ENCODE data around the gene CCDC137. TPM values are rescaled to one million over a fixed set of nuclear protein-coding genes. Genes with fewer than 3 reads are reported as not detected.

CCDC137 gene
- polyA plus RNA-seq, 3 donors, result 2.4 to 8.8 (median 3.6) TPM

- no peak for TF ChIP-seq CTCF (IDR thresholded peaks at IDR 0.05)
- intact Hi-C loops (cut with micrococcal nuclease), result no loop called here
- no peak overlapping the region for H3K4me3 ChIP-seq (replicated peaks in 1 of 3; ENCODE audit: low read depth in 2 of 3, low read length in 3 of 3)
- H3K4me1 ChIP-seq (ENCODE audit: control insufficient read depth in 1 of 2, insufficient read depth in 2 of 2, low read length in 2 of 2), result peaks cover 11 to 13% of the 10 kb centered on the region in 2 donors
- peak overlapping the region in 2 of 7 donors; percentile 42 to 69 for H3K27ac Mint-ChIP-seq
- no peaks in the 10 kb centered on the region for H3K27me3 Mint-ChIP-seq (ENCODE audit: low read depth in 3 of 3)
- peaks cover 63% of the 10 kb centered on the region for H4K20me1 ChIP-seq (ENCODE audit: insufficient read depth, low read length)
- no peak overlapping the region for H3K27ac ChIP-seq (ENCODE audit: low read depth in 1 of 2, low read length in 2 of 2)
- H3K79me2 ChIP-seq (ENCODE audit: insufficient read depth, low read length), result peaks cover 68% of the 10 kb centered on the region
- no peak overlapping the region for H3K9ac ChIP-seq (ENCODE audit: insufficient read depth, low read length, poor library complexity, severe bottlenecking)
- H3K9me3 ChIP-seq (replicated peaks in 1 of 2; ENCODE audit: control insufficient read depth in 1 of 2, insufficient read depth in 1 of 2, low read length in 2 of 2), result no peaks in the 10 kb centered on the region
- no peak overlapping the region for H2AFZ ChIP-seq (ENCODE audit: insufficient read depth, low read depth, low read length, poor library complexity, severe bottlenecking)
- no peak overlapping the region for H3K4me2 ChIP-seq (replicated peaks; ENCODE audit: extremely low read depth, low read length, poor library complexity, severe bottlenecking)
- H3K9me3 Mint-ChIP-seq, result no peaks in the 10 kb centered on the region
- H3K27me3 ChIP-seq (ENCODE audit: control insufficient read depth in 2 of 2, insufficient read depth in 2 of 2, low read length in 2 of 2), result no peaks in the 10 kb centered on the region
- H3K36me3 ChIP-seq (replicated peaks in 1 of 2; ENCODE audit: control insufficient read depth in 1 of 2, insufficient read depth in 2 of 2, low read length in 2 of 2), result peaks cover 28 to 43% of the 10 kb centered on the region in 2 donors
- DNase-seq, result no peak
- 68% methylated on average over 2 of the region's 7 CpGs for WGBS (ENCODE audit: insufficient coverage)
- peaks cover 18% of the 10 kb centered on the region for H3K4me1 Mint-ChIP-seq
- H3K4me3 Mint-ChIP-seq, result no peak overlapping the region
- H3K36me3 Mint-ChIP-seq, result peaks cover 37 to 46% of the 10 kb centered on the region in 2 donors
Observed at GRCh38 chr17:81631482-81631881, 35.1 kb upstream of the CCDC137 start.

GRCh38 chr17:81635431-81635830 is 31.1 kb upstream of the CCDC137 start:
- Mint-ChIP-seq H3K4me1 (peaks cover 24% of the 10 kb centered on the region), H3K27ac (peak overlapping the region in 1 of 7 donors; percentile 88), H3K27me3 (ENCODE audit: low read depth in 3 of 3) (peaks cover 0 to 6% (median 0%) of the 10 kb centered on the region in 3 donors), H3K9me3 (no peaks in the 10 kb centered on the region), H3K36me3 (peaks cover 5 to 7% of the 10 kb centered on the region in 2 donors), H3K4me3 (peak overlapping the region in 1 of 2 donors; percentile 97)
- Histone ChIP-seq H3K9me3 (replicated peaks in 1 of 2; ENCODE audit: control insufficient read depth in 1 of 2, insufficient read depth in 1 of 2, low read length in 2 of 2) (no peaks in the 10 kb centered on the region), H3K9ac (ENCODE audit: insufficient read depth, low read length, poor library complexity, severe bottlenecking) (no peak overlapping the region), H3K27me3 (ENCODE audit: control insufficient read depth in 2 of 2, insufficient read depth in 2 of 2, low read length in 2 of 2) (no peaks in the 10 kb centered on the region), H4K20me1 (ENCODE audit: insufficient read depth, low read length) (peaks cover 54% of the 10 kb centered on the region), H3K4me2 (replicated peaks; ENCODE audit: extremely low read depth, low read length, poor library complexity, severe bottlenecking) (peak overlapping the region; percentile 87), H3K27ac (ENCODE audit: low read depth in 1 of 2, low read length in 2 of 2) (peak overlapping the region in 1 of 2 donors; percentile 23), H3K4me1 (ENCODE audit: control insufficient read depth in 1 of 2, insufficient read depth in 2 of 2, low read length in 2 of 2) (peaks cover 17 to 20% of the 10 kb centered on the region in 2 donors), H3K36me3 (replicated peaks in 1 of 2; ENCODE audit: control insufficient read depth in 1 of 2, insufficient read depth in 2 of 2, low read length in 2 of 2) (peaks cover 3 to 6% of the 10 kb centered on the region in 2 donors), H2AFZ (ENCODE audit: insufficient read depth, low read depth, low read length, poor library complexity, severe bottlenecking) (no peak overlapping the region), H3K79me2 (ENCODE audit: insufficient read depth, low read length) (peaks cover 62% of the 10 kb centered on the region), H3K4me3 (replicated peaks in 1 of 3; ENCODE audit: low read depth in 2 of 3, low read length in 3 of 3) (peak overlapping the region in 1 of 3 experiments; percentile 89)
- DNase-seq, result no peak
- TF ChIP-seq CTCF (IDR thresholded peaks at IDR 0.05), result no peak
- WGBS (ENCODE audit: insufficient coverage), result 100% methylated on average over 4 of the region's 5 CpGs
- intact Hi-C loops (cut with micrococcal nuclease), result no loop called here
